Mucosa of rectum (tissue), 2 donors: Measurements from ENCODE around the gene CCDC197.

ENCODE experiments used
- H3K27ac ChIP-seq, 2 donors: one replicate each; pipeline ENCODE4 v1.7.0; 2013; ENCODE audit warnings: inconsistent platforms in 2 of 2, low read depth in 2 of 2, low read length in 2 of 2
- H3K27me3 ChIP-seq, 2 donors: one replicate each; pipeline ENCODE4 v1.7.0; 2013; ENCODE audit warnings: low read length in 2 of 2; ENCODE audit not compliant: control insufficient read depth in 2 of 2, insufficient read depth in 2 of 2
- H3K36me3 ChIP-seq, 2 donors: one replicate each; pipeline ENCODE4 v1.7.0; 2013; ENCODE audit warnings: low read length in 2 of 2; ENCODE audit not compliant: control insufficient read depth in 2 of 2, insufficient read depth in 2 of 2
- H3K4me1 ChIP-seq, 2 donors: one replicate each; pipeline ENCODE4 v1.7.0; 2013; ENCODE audit warnings: low read length in 2 of 2, mild to moderate bottlenecking in 1 of 2; ENCODE audit not compliant: control insufficient read depth in 2 of 2, insufficient read depth in 2 of 2
- H3K4me3 ChIP-seq, 2 donors: one replicate each; pipeline ENCODE4 v1.7.0; 2013; ENCODE audit warnings: low read length in 2 of 2
- H3K9ac ChIP-seq, 2 donors: one replicate each; pipeline ENCODE4 v1.7.0; 2013; ENCODE audit warnings: low read length in 2 of 2, low read depth in 1 of 2, mild to moderate bottlenecking in 1 of 2
- H3K9me3 ChIP-seq, 2 donors: one replicate each; pipeline ENCODE4 v1.7.0; 2013; ENCODE audit warnings: low read length in 2 of 2; ENCODE audit not compliant: control insufficient read depth in 2 of 2
- donor health status: healthy.
- donor health status: Normal muscosa, but diverticular disease.

Gene CCDC197

DNA sequence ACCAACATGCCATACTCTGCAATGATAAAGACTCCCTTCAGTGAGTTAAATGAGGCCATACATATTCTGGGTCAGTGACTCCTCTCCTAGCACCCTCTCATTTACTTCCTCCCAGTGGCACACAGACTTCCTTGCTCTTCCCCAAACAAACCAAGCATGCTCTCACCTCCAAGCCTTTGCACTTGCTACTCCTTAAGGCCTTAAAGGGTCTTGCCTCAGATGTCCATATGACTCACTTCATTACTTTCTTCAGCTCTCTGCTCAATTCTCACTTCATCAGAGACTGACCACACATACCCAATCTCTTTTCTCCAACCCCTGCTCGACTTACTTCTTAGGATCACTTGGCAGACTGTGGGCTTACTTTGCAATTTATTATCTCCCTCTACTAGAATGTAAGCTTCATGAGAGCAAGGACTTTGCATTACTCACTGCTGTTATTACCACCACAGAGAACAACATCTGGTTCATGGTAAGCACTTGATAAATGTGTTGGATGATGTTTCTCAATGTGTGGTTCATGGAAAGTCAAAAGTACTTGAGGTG, 61.1 kb downstream of the CCDC197 start:
- H3K4me3 ChIP-seq = no peak overlapping the region
- H3K4me1 ChIP-seq = peaks cover 2 to 7% of the 10 kb centered on the region in 2 donors
- no peak overlapping the region for H3K27ac ChIP-seq
- peaks cover 77 to 78% of the 10 kb centered on the region in 2 donors for H3K36me3 ChIP-seq
- no peaks in the 10 kb centered on the region for H3K9me3 ChIP-seq
- H3K9ac ChIP-seq = no peak overlapping the region
- no peaks in the 10 kb centered on the region for H3K27me3 ChIP-seq
